HG03066 (cell line): Measurements from ENCODE around the gene LENG9.
"Not testable (repeated sequence)": the region's sequence is repeated elsewhere in the genome, so short reads cannot be mapped to it uniquely, and the experiment has no call there.

Experiments used
- ATAC-seq: cut with Tn5 transposase; IDR thresholded peaks from one replicate; pipeline ENCODE4 v1.9.1; 2021; ENCODE audit warnings: low read depth; ENCODE audit not compliant: unreplicated experiment

LENG9 gene

GRCh38 chr19:54463531-54464043 is at the start of gene LENG9:
Gene LENG9, minus strand, starts transcription at chr19:54463778. Its CDS starts 252 bp downstream, at chr19:54463526.
- peak; percentile 53 for ATAC-seq

- ATAC-seq: not testable (repeated sequence)
Measured at GRCh38 chr19:54509200-54509940, 45.8 kb upstream of the LENG9 start.

GRCh38 chr19:54508487-54508886 is 44.9 kb upstream of the LENG9 start:
- not testable (repeated sequence) for ATAC-seq

- no peak for ATAC-seq
Measured at GRCh38 chr19:54507824-54508223, 44.2 kb upstream of the LENG9 start.

GRCh38 chr19:54507038-54507717 is 43.6 kb upstream of the LENG9 start:
- ATAC-seq: not testable (repeated sequence)

- ATAC-seq: no peak
Measured at GRCh38 chr19:54506079-54506478, 42.5 kb upstream of the LENG9 start.

GRCh38 chr19:54505542-54505941 is 42.0 kb upstream of the LENG9 start:
- ATAC-seq: not testable (repeated sequence)

- ATAC-seq: no peak
Measured at GRCh38 chr19:54502518-54503048, 39.0 kb upstream of the LENG9 start, which contains the start of gene LAIR2. Gene LAIR2, plus strand, starts transcription at chr19:54502831. Its CDS starts 88 bp downstream, at chr19:54502919.

GRCh38 chr19:54498451-54498772 is 34.8 kb upstream of the LENG9 start:
- not testable (repeated sequence) for ATAC-seq

- ATAC-seq: not testable (repeated sequence)
Measured at GRCh38 chr19:54497747-54498450, 34.3 kb upstream of the LENG9 start.

GRCh38 chr19:54495284-54495683 is 31.7 kb upstream of the LENG9 start:
- not testable (repeated sequence) for ATAC-seq

GRCh38 chr19:54493967-54494585 is 30.5 kb upstream of the LENG9 start:
- no peak for ATAC-seq

- ATAC-seq: not testable (repeated sequence)
Measured at GRCh38 chr19:54493056-54493455, 29.5 kb upstream of the LENG9 start.

GRCh38 chr19:54492568-54492967 is 29.0 kb upstream of the LENG9 start:
- ATAC-seq: no peak

- no peak for ATAC-seq
Measured at GRCh38 chr19:54489766-54490165, 26.2 kb upstream of the LENG9 start.

- no peak for ATAC-seq
Measured at GRCh38 chr19:54489341-54489740, 25.8 kb upstream of the LENG9 start.

- no peak for ATAC-seq
Measured at GRCh38 chr19:54485851-54486250, 22.3 kb upstream of the LENG9 start.

GRCh38 chr19:54484451-54484850 is 20.9 kb upstream of the LENG9 start:
- no peak for ATAC-seq

- no peak for ATAC-seq
Measured at GRCh38 chr19:54482889-54483288, 19.3 kb upstream of the LENG9 start.

GRCh38 chr19:54481326-54481930 is 17.9 kb upstream of the LENG9 start:
- no peak for ATAC-seq
